HepG2 (cell line): ENCODE data around the gene CCDC57. TPM values are rescaled to one million over a fixed set of nuclear protein-coding genes. Genes with fewer than 3 reads are reported as not detected.

ENCODE experiments used
- DMAP1 ChIP-seq: IDR thresholded peaks from 2 replicates; pipeline ENCODE4 v1.6.1; 2016
- EEA1 ChIP-seq: sonication (generic); formaldehyde crosslinking; IDR thresholded peaks from 2 replicates; pipeline ENCODE4 v1.5.1; 2020; ENCODE audit warnings: mild to moderate bottlenecking, missing genetic modification reagents, borderline replicate concordance
- FOXA1 ChIP-seq, 2 experiments: fragments of 450-650 bp in 1 of 2; sonication (generic) in 1 of 2; formaldehyde crosslinking in 1 of 2; IDR thresholded peaks; 2 replicates each; pipeline versions ENCODE4 v1.4.0 to v1.6.1; 2016 to 2020; ENCODE audit warnings: missing genetic modification reagents in 1 of 2
- FOXP1 ChIP-seq, 2 experiments: fragments of 450-650 bp in 1 of 2; IDR thresholded peaks; 2 replicates each; pipeline ENCODE4 v1.6.1; 2017 to 2018; ENCODE audit warnings: antibody characterized with exemption in 1 of 2
- KLF13 ChIP-seq: sonication (generic); formaldehyde crosslinking; IDR thresholded peaks from 2 replicates; pipeline ENCODE4 v1.4.0; 2020; ENCODE audit warnings: mild to moderate bottlenecking, missing genetic modification reagents
- MXD4 ChIP-seq: IDR thresholded peaks from 2 replicates; pipeline ENCODE4 v1.6.1; 2016; ENCODE audit warnings: mild to moderate bottlenecking, missing biosample characterization, missing genetic modification reagents
- NFKB2 ChIP-seq: sonication (generic); formaldehyde crosslinking; IDR thresholded peaks from 2 replicates; pipeline ENCODE4 v1.4.0; 2020; ENCODE audit warnings: missing genetic modification reagents, borderline replicate concordance
- NPAS2 ChIP-seq: sonication (generic); formaldehyde crosslinking; IDR thresholded peaks from 2 replicates; pipeline ENCODE4 v1.8.0; 2022; ENCODE audit warnings: mild to moderate bottlenecking, missing genetic modification reagents, borderline replicate concordance
- PCBP1 ChIP-seq: fragments of 200-400 bp; formaldehyde crosslinking; IDR thresholded peaks from 2 replicates; pipeline ENCODE4 v1.6.1; 2017; ENCODE audit warnings: mild to moderate bottlenecking, low read depth, low read length, borderline replicate concordance
- POLR2A ChIP-seq, 2 experiments: IDR thresholded peaks; 2 replicates each; pipeline ENCODE4 v1.6.1; 2011; ENCODE audit warnings: low read depth in 2 of 2, low read length in 2 of 2, mild to moderate bottlenecking in 1 of 2, moderate library complexity in 1 of 2; ENCODE audit not compliant: insufficient read depth in 1 of 2
- RBFOX2 ChIP-seq: fragments of 200-400 bp; formaldehyde crosslinking; IDR thresholded peaks from 2 replicates; pipeline ENCODE4 v1.6.1; 2017; ENCODE audit warnings: low read depth, mild to moderate bottlenecking, low read length
- SAP130 ChIP-seq: IDR thresholded peaks from 2 replicates; pipeline ENCODE4 v1.6.1; 2016; ENCODE audit warnings: low read depth
- U2AF1 ChIP-seq: fragments of 200-400 bp; formaldehyde crosslinking; optimal IDR thresholded peaks from 2 replicates; pipeline ENCODE3; 2017; ENCODE audit warnings: mild to moderate bottlenecking, low read depth, low read length
- ZNF124 ChIP-seq: sonication (generic); formaldehyde crosslinking; IDR thresholded peaks from 2 replicates; pipeline ENCODE4 v1.4.0; 2020; ENCODE audit warnings: missing genetic modification reagents
- ZNF17 ChIP-seq: sonication (generic); formaldehyde crosslinking; IDR thresholded peaks from 2 replicates; pipeline ENCODE4 v1.5.0; 2020; ENCODE audit warnings: mild to moderate bottlenecking, missing genetic modification reagents
- ZNF547 ChIP-seq: sonication (generic); formaldehyde crosslinking; IDR thresholded peaks from 2 replicates; pipeline ENCODE4 v1.5.1; 2020; ENCODE audit warnings: mild to moderate bottlenecking, missing genetic modification reagents
- ZNF616 ChIP-seq: sonication (generic); formaldehyde crosslinking; IDR thresholded peaks from 2 replicates; pipeline ENCODE4 v1.5.0; 2020; ENCODE audit warnings: low read depth, mild to moderate bottlenecking, missing genetic modification reagents
- ZNF619 ChIP-seq: sonication (generic); formaldehyde crosslinking; IDR thresholded peaks from 2 replicates; pipeline ENCODE4 v1.4.0; 2020; ENCODE audit warnings: mild to moderate bottlenecking, missing genetic modification reagents
- ZNF672 ChIP-seq: sonication (generic); formaldehyde crosslinking; IDR thresholded peaks from 2 replicates; pipeline ENCODE4 v1.8.1; 2022; ENCODE audit warnings: missing genetic modification reagents
- polyA plus RNA-seq, 8 experiments: library from polyadenylated mRNA; depleted of rRNA in 3 of 8; stranded (reverse) in 7 of 8; unstranded in 1 of 8; fragments of >200 nt; fragmentation: Illumina TruSeq in 4 of 8; extraction: Trizol in 4 of 8; gene quantifications; 2 replicates each; pipeline versions ENCODE4 v1.2.1 to v1.2.3, GENCODE V29; 2011 to 2016; ENCODE audit warnings: low read depth in 4 of 8, missing spikeins in 1 of 8, mixed read lengths in 1 of 8; ENCODE audit not compliant: insufficient read depth in 1 of 8
- total RNA-seq, 5 experiments: library from RNA; depleted of rRNA; stranded (reverse); fragments of >200 nt; fragmentation: Illumina TruSeq; extraction: Trizol; gene quantifications; 2 replicates each; pipeline ENCODE4 v1.2.3, GENCODE V29; 2016; ENCODE audit warnings: low read depth in 1 of 5
- TF ChIP-seq, protein P1 (sequence below): sonication (generic); formaldehyde crosslinking; IDR thresholded peaks from 2 replicates; pipeline ENCODE4 v1.8.1; 2023; ENCODE audit warnings: mild to moderate bottlenecking, missing genetic modification reagents
- TF ChIP-seq, protein P2 (sequence below): sonication (generic); formaldehyde crosslinking; IDR thresholded peaks from 2 replicates; pipeline ENCODE4 v1.8.1; 2023; ENCODE audit warnings: missing genetic modification reagents, mild to moderate bottlenecking, borderline replicate concordance
- TF ChIP-seq, protein P3 (sequence below): sonication (generic); formaldehyde crosslinking; IDR thresholded peaks from 2 replicates; pipeline ENCODE4 v1.9.0; 2021; ENCODE audit warnings: mild to moderate bottlenecking, missing genetic modification reagents

Gene CCDC57
- total and polyA plus RNA-seq, 2 of the 13 experiments (the other 11 are each of a cell fraction or from before 2014, with no cell fraction given), result 59.3 to 59.9 TPM

DNA sequence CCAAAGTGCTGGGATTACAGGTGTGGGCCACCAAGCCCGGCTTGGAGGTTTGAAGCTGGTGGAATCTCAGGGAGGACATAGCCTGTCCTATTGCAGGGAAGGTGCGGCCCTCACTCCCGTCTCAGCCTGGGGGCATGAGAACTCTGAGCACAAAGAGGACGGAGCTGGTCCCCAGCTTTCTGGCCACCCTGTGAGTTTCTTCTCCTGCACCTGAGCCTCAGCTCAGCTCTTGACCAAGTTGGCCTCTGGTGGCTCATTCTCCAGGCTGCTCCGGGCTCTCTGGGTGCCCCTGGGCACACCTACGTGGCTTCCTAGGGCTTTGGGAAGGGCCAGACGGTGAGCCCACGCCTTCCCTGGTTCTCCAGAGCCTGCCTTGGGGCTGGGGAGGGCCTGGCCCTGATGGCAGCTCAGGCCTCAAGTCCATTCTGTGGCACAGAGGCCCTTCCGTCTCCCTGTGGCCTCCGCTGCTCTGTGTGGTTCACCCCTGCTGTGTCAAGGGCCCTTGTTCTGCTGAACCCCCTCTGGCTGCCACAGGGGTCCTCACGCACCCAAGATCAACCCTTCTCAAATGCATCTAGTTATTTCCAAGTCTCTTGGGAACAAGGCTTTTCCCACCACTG, 107.7 kb downstream of the CCDC57 start (continued):
- TF ChIP-seq, protein P1, sequence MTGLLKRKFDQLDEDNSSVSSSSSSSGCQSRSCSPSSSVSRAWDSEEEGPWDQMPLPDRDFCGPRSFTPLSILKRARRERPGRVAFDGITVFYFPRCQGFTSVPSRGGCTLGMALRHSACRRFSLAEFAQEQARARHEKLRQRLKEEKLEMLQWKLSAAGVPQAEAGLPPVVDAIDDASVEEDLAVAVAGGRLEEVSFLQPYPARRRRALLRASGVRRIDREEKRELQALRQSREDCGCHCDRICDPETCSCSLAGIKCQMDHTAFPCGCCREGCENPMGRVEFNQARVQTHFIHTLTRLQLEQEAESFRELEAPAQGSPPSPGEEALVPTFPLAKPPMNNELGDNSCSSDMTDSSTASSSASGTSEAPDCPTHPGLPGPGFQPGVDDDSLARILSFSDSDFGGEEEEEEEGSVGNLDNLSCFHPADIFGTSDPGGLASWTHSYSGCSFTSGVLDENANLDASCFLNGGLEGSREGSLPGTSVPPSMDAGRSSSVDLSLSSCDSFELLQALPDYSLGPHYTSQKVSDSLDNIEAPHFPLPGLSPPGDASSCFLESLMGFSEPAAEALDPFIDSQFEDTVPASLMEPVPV (CRISPR knock-in tag), result no peak
- TF ChIP-seq NFKB2 (CRISPR knock-in tag) (no peak), ZNF124 (CRISPR knock-in tag) (no peak), ZNF672 (CRISPR knock-in tag) (no peak), RBFOX2 (no peak), ZNF619 (CRISPR knock-in tag) (no peak), POLR2A (IDR thresholded peaks at IDR 0.05; ENCODE audit: insufficient read depth in 1 of 2, low read depth in 2 of 2, low read length in 2 of 2) (no peak), EEA1 (CRISPR knock-in tag) (peak; percentile 47; the same call in 1 of the 2 replicates), FOXA1 (IDR thresholded peaks at IDR 0.05) (no peak), FOXA1 (CRISPR knock-in tag; IDR thresholded peaks at IDR 0.05) (no peak), ZNF616 (CRISPR knock-in tag) (no peak), SAP130 (CRISPR knock-in tag) (no peak), U2AF1 (no peak), FOXP1 (IDR thresholded peaks at IDR 0.05) (no peak), FOXP1 (CRISPR knock-in tag; IDR thresholded peaks at IDR 0.05) (no peak), NPAS2 (CRISPR knock-in tag) (no peak), MXD4 (no peak), PCBP1 (0 out of 2 replicates have a peak, but pooled peaks have one; percentile 8), KLF13 (CRISPR knock-in tag) (0 out of 2 replicates have a peak, but pooled peaks have one; percentile 50), DMAP1 (CRISPR knock-in tag) (no peak), ZNF17 (CRISPR knock-in tag) (no peak), ZNF547 (no peak)
- TF ChIP-seq, protein P2, sequence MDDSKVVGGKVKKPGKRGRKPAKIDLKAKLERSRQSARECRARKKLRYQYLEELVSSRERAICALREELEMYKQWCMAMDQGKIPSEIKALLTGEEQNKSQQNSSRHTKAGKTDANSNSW, result no peak
- TF ChIP-seq, protein P3, sequence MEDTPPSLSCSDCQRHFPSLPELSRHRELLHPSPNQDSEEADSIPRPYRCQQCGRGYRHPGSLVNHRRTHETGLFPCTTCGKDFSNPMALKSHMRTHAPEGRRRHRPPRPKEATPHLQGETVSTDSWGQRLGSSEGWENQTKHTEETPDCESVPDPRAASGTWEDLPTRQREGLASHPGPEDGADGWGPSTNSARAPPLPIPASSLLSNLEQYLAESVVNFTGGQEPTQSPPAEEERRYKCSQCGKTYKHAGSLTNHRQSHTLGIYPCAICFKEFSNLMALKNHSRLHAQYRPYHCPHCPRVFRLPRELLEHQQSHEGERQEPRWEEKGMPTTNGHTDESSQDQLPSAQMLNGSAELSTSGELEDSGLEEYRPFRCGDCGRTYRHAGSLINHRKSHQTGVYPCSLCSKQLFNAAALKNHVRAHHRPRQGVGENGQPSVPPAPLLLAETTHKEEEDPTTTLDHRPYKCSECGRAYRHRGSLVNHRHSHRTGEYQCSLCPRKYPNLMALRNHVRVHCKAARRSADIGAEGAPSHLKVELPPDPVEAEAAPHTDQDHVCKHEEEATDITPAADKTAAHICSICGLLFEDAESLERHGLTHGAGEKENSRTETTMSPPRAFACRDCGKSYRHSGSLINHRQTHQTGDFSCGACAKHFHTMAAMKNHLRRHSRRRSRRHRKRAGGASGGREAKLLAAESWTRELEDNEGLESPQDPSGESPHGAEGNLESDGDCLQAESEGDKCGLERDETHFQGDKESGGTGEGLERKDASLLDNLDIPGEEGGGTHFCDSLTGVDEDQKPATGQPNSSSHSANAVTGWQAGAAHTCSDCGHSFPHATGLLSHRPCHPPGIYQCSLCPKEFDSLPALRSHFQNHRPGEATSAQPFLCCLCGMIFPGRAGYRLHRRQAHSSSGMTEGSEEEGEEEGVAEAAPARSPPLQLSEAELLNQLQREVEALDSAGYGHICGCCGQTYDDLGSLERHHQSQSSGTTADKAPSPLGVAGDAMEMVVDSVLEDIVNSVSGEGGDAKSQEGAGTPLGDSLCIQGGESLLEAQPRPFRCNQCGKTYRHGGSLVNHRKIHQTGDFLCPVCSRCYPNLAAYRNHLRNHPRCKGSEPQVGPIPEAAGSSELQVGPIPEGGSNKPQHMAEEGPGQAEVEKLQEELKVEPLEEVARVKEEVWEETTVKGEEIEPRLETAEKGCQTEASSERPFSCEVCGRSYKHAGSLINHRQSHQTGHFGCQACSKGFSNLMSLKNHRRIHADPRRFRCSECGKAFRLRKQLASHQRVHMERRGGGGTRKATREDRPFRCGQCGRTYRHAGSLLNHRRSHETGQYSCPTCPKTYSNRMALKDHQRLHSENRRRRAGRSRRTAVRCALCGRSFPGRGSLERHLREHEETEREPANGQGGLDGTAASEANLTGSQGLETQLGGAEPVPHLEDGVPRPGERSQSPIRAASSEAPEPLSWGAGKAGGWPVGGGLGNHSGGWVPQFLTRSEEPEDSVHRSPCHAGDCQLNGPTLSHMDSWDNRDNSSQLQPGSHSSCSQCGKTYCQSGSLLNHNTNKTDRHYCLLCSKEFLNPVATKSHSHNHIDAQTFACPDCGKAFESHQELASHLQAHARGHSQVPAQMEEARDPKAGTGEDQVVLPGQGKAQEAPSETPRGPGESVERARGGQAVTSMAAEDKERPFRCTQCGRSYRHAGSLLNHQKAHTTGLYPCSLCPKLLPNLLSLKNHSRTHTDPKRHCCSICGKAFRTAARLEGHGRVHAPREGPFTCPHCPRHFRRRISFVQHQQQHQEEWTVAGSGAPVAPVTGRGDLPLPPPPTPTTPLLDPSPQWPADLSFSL, result no peak
